Transverse colon (tissue), 4 donors: ENCODE data around the gene HMCN1. TPM values are rescaled to one million over a fixed set of nuclear protein-coding genes. Genes with fewer than 3 reads are reported as not detected.

Experiments
- DNase-seq: peaks from one replicate; pipeline ENCODE4 v3.0.0-alpha.2; 2019
- H3K27ac ChIP-seq, 4 donors: fragments of 200-600 bp; sonication (generic); 2 replicates each; pipeline ENCODE4 v1.5.1; 2016 to 2018; ENCODE audit warnings: inconsistent platforms in 4 of 4
- H3K27me3 ChIP-seq: fragments of 200-600 bp; sonication (generic); 2 replicates; pipeline ENCODE4 v1.5.1; 2017; ENCODE audit warnings: inconsistent platforms
- H3K36me3 ChIP-seq, 4 donors: fragments of 200-600 bp; sonication (generic); 2 replicates each; pipeline ENCODE4 v1.5.1; 2017 to 2019; ENCODE audit warnings: inconsistent platforms in 4 of 4
- H3K4me1 ChIP-seq, 4 donors: fragments of 200-600 bp; sonication (generic); 2 replicates each; pipeline ENCODE4 v1.5.1; 2017 to 2020; ENCODE audit warnings: inconsistent platforms in 4 of 4
- H3K4me3 ChIP-seq, 4 donors: fragments of 200-600 bp; sonication (generic); 1 replicate in 1 of 4; 2 replicates in 3 of 4; pipeline versions ENCODE4 v1.5.1 to v1.6.1; 2017 to 2019; ENCODE audit warnings: inconsistent platforms in 4 of 4
- H3K9me3 ChIP-seq, 2 donors: fragments of 200-600 bp; sonication (generic); 2 replicates each; pipeline ENCODE4 v1.5.1; 2017 to 2019; ENCODE audit warnings: inconsistent platforms in 2 of 2
- CTCF ChIP-seq, 5 experiments: fragments of 200-600 bp in 3 of 5; fragments of 450-650 bp in 2 of 5; sonication (generic) in 3 of 5; IDR thresholded peaks; 1 replicate in 2 of 5; 2 replicates in 3 of 5; pipeline ENCODE4 v1.5.1; 2016 to 2017; ENCODE audit warnings: antibody characterized with exemption in 5 of 5, inconsistent platforms in 3 of 5, mild to moderate bottlenecking in 2 of 5, moderate library complexity in 1 of 5
- EP300 ChIP-seq: sonication (generic); formaldehyde crosslinking; IDR thresholded peaks from one replicate; pipeline ENCODE4 v1.6.1; 2017; ENCODE audit warnings: antibody characterized with exemption, low read depth
- POLR2A ChIP-seq: fragments of 450-650 bp; IDR thresholded peaks from one replicate; pipeline ENCODE4 v1.6.1; 2016; ENCODE audit warnings: antibody characterized with exemption, mild to moderate bottlenecking, moderate library complexity
- POLR2AphosphoS5 ChIP-seq, 3 donors: sonication (generic); formaldehyde crosslinking; IDR thresholded peaks; one replicate each; pipeline ENCODE4 v1.6.1; 2016; ENCODE audit warnings: antibody characterized with exemption in 3 of 3
- WGBS, 2 donors: methylation state at CpG; one replicate each; pipeline ENCODE4 v1.1.5; 2018; ENCODE audit warnings: low coverage in 1 of 2; 5-methylcytosine and 5-hydroxymethylcytosine counted together
- in situ Hi-C, 4 donors: fragments of 200-750 bp; cut with MboI; loops; one replicate each; pipeline versions ENCODE4 v1.15.0 to v1.15.1; 2017; ENCODE audit warnings: low sequenced_read_pairs in 3 of 4, low pct_ligation_motif_present in 1 of 4, low pct_unique_long_range_greater_than_20kb in 1 of 4
- intact Hi-C: fragments of 100-400 bp; cut with DNase I; formaldehyde crosslinking; loops from one replicate; pipeline ENCODE4 v1.15.1; 2023; ENCODE audit warnings: low total_unique reads
- total RNA-seq, 4 donors: library from RNA; depleted of rRNA; stranded (reverse); fragments of >200 nt; gene quantifications; one replicate each; pipeline ENCODE4 v1.1.0, GENCODE V29; 2016

Gene HMCN1
- total RNA-seq, 4 donors from 2014 or later = 1.1 to 2.7 (median 2.1) TPM

- TF ChIP-seq POLR2A (no peak), POLR2AphosphoS5 (IDR thresholded peaks at IDR 0.05) (no peak), EP300 (no peak), CTCF (IDR thresholded peaks at IDR 0.05) (no peak)
- no peaks in the 10 kb centered on the region for H3K27me3 ChIP-seq
- WGBS, 2 donors = 81 to 82% methylated on average over 2 of the region's 2 CpGs
- H3K4me3 ChIP-seq = no peak overlapping the region
- in situ Hi-C loops (no loop called here), intact Hi-C loops (no loop called here)
- H3K36me3 ChIP-seq = no peaks in the 10 kb centered on the region
- H3K4me1 ChIP-seq = peaks cover 0 to 3% (median 0%) of the 10 kb centered on the region in 4 donors
- no peak for DNase-seq
- H3K9me3 ChIP-seq = no peaks in the 10 kb centered on the region
- H3K27ac ChIP-seq = no peak overlapping the region
Observed at GRCh38 chr1:186188736-186189135, 454.5 kb downstream of the HMCN1 start.

DNA sequence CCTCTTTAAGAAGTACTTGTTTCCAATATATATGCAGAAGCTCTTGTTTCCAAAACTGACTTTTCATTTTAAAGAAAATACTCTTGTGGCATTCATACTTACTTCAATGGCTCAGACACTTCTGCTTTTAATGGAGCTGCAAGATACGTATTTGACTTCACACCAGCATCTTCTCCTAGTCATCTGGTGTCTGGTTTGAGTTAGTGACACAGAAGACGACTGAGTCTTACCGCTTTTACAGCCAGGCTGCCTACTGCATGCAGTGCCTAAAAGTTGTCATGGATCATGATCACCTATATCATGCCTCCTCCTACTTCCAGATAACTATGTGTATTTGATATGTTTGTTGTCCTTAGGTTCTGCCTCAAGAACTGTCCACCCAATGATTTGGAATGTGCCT is 455.0 kb downstream of the HMCN1 start:
- in situ Hi-C loops = no loop called here
- intact Hi-C loops = no loop called here
- H3K36me3 ChIP-seq = no peaks in the 10 kb centered on the region
- no peak overlapping the region for H3K4me3 ChIP-seq
- no peaks in the 10 kb centered on the region for H3K9me3 ChIP-seq
- no peaks in the 10 kb centered on the region for H3K27me3 ChIP-seq
- H3K27ac ChIP-seq = no peak overlapping the region
- TF ChIP-seq POLR2A (no peak), EP300 (no peak), CTCF (IDR thresholded peaks at IDR 0.05) (no peak), POLR2AphosphoS5 (IDR thresholded peaks at IDR 0.05) (no peak)
- 67 to 87% methylated on average over 3 of the region's 3 CpGs for WGBS, 2 donors
- H3K4me1 ChIP-seq = no peaks in the 10 kb centered on the region
- no peak for DNase-seq

DNA sequence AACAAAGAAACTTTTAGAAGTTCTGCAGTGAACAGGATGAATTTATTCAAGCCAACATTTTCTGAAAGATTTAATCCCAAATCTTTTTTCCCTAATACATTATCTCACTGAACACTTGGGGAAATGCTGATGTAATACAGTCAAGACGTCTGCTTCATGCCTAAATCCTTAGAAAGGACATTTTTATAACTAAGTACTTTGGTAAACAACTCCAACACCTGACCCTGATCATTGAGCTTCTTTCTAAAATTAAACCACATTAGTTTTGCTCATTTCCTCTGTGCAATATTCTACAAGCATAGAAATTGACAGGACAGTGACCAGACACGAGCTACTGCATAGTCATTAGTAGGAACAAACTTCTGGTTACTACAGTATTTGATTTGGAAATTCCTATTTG is 457.3 kb downstream of the HMCN1 start:
- H3K4me3 ChIP-seq = no peak overlapping the region
- DNase-seq = no peak
- no peak overlapping the region for H3K27ac ChIP-seq
- H3K4me1 ChIP-seq = no peaks in the 10 kb centered on the region
- TF ChIP-seq POLR2A = no peak
- TF ChIP-seq POLR2AphosphoS5 (IDR thresholded peaks at IDR 0.05) = no peak
- no peak for TF ChIP-seq CTCF (IDR thresholded peaks at IDR 0.05)
- TF ChIP-seq EP300 = no peak
- WGBS, 2 donors = 59 to 79% methylated on average over 2 of the region's 2 CpGs
- H3K9me3 ChIP-seq = no peaks in the 10 kb centered on the region
- in situ Hi-C loops (no loop called here), intact Hi-C loops (no loop called here)
- no peaks in the 10 kb centered on the region for H3K27me3 ChIP-seq
- H3K36me3 ChIP-seq = no peaks in the 10 kb centered on the region

GRCh38 chr1:186193224-186193623 is 459.0 kb downstream of the HMCN1 start:
- Histone ChIP-seq H3K9me3 (no peaks in the 10 kb centered on the region), H3K4me3 (no peak overlapping the region), H3K27ac (no peak overlapping the region), H3K27me3 (no peaks in the 10 kb centered on the region), H3K36me3 (no peaks in the 10 kb centered on the region), H3K4me1 (no peaks in the 10 kb centered on the region)
- TF ChIP-seq CTCF (IDR thresholded peaks at IDR 0.05) (no peak), POLR2AphosphoS5 (IDR thresholded peaks at IDR 0.05) (no peak), POLR2A (no peak), EP300 (no peak)
- WGBS, 2 donors = 80 to 84% methylated on average over 2 of the region's 2 CpGs
- in situ Hi-C loops (no loop called here), intact Hi-C loops (no loop called here)
- DNase-seq = no peak
